Islet precursor cell (in vitro differentiated cells): Measurements from ENCODE around the gene EMILIN1.
A peak's percentile ranks its signal among the peaks of the same experiment; 100 is the strongest.
"Not testable (repeated sequence)": the region's sequence is repeated elsewhere in the genome, so short reads cannot be mapped to it uniquely, and the experiment has no call there.

ENCODE experiments used
- DNase-seq: peaks from one replicate; pipeline ENCODE4 v3.0.0-alpha.2; 2018

Gene EMILIN1

DNA sequence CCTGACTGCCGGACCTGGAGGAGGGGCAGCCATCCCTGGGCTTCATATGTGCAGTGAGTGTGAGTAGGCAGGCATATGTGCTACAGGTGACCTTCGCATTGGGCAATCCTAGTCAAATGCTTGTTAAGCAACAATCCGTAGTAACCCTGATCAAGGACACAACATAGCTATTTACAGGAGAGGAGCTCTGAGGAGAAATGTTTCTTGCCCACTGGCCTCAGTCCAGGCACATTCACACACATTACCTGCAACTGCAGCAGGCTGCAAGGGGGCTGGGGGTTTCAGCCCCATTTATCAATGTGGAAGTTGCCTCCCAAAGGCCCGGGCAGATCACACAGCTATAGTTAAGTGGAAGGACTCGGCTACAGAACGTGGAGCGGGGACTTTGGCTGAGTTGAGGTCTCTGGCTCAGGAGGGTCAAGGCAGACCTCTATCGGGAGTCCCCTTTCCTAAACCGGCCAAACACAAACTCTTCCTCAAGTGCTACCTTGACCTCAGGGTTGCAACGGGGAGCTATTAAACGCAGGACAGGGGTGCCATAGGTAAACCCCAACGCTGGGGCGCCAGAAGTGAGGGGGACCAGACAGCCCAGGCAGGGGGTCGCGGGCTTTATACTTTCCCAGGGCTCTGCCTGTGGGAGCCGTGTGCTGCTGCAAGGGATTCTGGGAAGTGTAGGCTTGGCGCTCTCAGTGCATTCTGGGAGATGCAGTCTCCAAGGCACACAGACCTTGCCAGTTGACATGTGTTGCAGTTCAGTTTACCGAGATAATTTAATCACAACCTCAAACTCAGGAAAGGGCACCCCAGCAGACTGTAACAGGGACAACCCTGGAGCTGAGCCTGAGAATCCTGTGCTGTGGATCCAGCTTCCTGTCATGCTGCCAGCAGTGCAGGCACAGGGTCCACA lies 17.6 kb downstream of the EMILIN1 start:
- DNase-seq, result no peak

DNA sequence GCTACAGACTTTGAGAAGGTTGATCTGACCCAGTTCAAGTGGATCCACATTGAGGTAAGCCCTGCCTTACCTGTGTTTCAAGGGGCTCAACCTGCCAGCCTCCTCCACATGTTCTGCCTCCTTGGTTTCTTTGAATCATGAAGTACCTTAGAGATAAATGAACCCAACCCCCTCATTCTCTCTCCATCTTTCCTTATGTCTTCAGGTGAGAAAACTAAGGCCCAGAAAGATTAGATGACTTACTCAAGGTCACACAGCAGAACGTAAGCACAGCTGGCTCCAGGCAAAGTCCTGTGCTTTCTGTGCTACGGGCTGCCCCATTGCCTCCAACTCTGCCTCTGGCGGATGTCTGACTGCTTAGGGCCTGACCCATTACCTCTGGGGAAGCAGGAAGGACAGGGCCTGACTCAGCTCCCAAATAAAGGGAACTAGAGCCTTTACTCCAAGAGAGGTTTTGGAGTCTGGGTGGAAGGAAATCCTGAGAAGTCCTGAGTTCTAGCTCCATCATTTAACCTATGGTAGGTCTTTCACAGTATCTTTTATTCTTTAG lies 18.4 kb downstream of the EMILIN1 start:
- DNase-seq, result no peak

DNA sequence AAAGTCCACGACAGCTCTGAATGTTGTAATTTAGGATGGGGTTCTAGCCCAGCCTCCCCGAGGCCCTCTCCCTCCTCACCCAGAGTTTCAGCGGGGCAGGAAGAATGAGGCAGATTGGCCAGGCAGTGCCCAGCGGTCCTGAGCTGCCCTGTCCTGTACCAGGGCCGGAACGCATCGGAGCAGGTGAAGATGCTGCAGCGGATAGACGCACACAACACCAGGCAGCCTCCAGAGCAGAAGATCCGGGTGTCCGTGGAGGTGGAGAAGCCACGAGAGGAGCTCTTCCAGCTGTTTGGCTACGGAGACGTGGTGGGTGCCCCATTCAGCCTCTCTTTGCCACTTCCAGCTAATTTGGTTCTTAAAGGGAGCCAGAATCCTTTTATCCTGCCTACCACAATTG lies 18.9 kb downstream of the EMILIN1 start:
- DNase-seq, result no peak

DNA sequence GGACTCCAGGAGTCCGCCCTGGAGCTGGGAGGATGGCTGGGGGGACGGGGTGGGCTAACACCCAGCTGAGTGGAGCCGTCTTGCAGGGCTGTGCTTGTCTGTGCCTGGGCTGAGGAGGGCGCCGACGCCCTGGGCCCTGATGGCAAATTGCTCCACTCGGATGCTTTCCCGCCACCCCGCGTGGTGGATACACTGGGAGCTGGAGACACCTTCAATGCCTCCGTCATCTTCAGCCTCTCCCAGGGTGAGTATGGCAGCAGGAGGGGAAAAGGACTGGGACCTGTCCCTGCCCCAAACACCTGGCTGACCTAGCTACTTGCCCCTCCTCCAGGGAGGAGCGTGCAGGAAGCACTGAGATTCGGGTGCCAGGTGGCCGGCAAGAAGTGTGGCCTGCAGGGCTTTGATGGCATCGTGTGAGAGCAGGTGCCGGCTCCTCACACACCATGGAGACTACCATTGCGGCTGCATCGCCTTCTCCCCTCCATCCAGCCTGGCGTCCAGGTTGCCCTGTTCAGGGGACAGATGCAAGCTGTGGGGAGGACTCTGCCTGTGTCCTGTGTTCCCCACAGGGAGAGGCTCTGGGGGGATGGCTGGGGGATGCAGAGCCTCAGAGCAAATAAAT lies 21.0 kb downstream of the EMILIN1 start:
- no peak for DNase-seq

DNA sequence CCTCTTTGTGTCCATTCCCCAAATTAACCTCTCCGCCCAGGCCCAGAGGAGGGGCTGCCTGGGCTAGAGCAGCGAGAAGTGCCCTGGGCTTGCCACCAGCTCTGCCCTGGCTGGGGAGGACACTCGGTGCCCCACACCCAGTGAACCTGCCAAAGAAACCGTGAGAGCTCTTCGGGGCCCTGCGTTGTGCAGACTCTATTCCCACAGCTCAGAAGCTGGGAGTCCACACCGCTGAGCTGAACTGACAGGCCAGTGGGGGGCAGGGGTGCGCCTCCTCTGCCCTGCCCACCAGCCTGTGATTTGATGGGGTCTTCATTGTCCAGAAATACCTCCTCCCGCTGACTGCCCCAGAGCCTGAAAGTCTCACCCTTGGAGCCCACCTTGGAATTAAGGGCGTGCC lies 21.6 kb downstream of the EMILIN1 start:
- DNase-seq, result no peak

DNA sequence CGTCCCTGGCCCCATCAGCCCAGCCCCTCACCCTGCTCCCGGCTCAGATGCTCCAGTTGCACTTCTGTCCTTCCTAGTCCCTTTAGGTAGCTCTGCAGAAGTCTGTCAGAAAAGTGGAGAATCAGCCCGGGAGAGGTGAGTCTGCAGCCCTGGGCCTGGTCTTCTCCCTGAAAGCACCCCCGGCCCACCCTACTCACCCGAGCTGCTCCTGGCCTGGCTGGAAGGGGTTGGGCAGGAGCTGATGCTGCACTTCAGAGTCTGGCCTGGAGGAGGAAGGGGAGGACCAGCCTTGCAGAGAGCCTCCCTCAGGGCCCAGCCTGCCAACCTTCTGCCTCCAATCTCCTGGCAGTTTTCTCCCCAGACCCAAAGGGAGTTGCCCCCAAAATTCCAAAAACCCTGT lies 23.9 kb downstream of the EMILIN1 start:
- no peak for DNase-seq

DNA sequence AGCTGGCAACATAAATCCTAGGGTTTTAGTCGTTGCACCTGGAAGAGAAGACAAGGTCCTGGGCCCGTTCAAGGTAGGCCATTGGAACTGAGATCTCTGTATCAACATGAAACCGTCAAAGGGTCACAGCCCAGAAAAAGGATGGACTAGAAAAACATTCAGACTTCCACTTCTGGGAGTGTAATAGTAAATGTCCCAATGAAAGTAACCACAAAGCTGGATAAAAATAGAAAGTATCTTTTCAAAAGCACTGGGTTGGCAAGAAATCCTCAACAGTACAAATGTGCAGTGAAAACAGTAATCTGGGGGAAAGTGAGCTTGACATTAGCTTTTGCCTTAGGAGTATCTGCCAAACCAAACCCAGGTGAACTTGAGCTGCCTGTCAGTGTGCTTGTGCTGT lies 27.6 kb downstream of the EMILIN1 start:
- no peak for DNase-seq

DNA sequence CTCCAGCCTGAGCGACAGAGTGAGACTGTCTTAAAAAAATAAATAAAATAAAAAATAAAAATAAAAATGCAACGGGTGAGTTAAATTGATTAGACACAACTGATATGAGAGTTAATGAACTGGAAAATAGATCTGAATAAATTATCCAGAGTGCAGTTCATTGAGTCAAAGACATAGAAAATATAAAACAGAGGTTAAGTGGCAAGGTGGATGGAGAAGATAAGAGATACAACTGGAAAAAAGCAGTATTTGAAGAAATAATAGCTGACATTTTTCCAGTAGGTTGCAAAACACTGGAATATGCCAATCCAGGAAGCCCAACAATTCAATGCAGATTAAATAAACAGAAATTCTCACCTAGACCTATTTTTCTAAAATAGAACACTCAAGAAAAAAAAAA lies 29.8 kb downstream of the EMILIN1 start:
- no peak for DNase-seq

DNA sequence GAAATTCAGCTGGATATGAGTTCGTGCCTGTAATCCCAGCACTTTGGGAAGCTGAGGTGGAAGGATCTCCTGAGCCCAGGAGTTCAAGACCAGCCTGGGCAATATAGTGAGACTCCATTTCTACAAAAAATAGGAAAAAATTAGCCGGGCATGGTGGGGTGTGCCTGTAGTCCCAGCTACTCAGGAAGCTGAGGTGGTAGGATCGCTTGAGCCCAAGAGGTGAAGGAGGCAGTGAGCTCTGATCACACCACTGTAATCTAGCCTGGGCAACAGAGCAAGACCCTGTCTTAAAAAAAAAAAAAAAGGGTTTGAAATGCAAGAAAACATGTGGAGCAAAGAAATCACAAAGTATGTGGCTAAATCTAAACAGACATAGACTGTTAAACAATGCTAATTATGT lies 30.7 kb downstream of the EMILIN1 start:
- no peak for DNase-seq

DNA sequence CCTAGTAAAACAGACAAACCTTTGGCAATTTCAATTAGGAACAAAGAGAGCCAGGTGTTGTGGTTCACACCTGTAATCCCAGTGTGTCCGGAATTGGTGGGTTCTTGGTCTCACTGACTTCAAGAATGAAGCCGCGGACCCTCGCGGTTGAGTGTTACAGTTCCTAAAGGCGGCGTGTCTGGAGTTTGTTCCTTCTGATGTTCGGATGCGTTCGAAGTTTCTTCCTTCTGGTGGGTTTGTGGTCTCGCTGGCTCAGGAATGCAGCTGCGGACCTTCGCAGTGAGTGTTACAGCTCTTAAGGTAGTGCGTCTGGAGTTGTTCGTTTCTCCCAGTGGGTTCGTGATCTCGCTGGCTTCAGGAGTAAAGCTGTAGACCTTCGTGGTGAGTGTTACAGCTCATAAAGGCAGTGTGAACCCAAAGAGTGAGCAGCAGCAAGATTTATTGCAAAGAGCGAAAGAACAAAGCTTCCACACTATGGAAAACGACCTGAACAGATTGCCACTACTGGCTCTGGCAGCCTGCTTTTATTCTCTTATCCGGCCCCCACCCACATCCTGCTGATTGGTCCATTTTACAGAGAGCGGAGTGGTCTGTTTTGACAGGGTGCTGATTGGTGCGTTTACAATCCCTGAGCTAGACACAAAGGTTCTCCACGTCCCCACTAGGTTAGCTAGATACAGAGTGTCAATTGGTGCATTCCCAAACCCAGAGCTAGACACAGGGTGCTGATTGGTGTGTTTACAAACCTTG lies 32.4 kb downstream of the EMILIN1 start:
- DNase-seq, result not testable (repeated sequence)

DNA sequence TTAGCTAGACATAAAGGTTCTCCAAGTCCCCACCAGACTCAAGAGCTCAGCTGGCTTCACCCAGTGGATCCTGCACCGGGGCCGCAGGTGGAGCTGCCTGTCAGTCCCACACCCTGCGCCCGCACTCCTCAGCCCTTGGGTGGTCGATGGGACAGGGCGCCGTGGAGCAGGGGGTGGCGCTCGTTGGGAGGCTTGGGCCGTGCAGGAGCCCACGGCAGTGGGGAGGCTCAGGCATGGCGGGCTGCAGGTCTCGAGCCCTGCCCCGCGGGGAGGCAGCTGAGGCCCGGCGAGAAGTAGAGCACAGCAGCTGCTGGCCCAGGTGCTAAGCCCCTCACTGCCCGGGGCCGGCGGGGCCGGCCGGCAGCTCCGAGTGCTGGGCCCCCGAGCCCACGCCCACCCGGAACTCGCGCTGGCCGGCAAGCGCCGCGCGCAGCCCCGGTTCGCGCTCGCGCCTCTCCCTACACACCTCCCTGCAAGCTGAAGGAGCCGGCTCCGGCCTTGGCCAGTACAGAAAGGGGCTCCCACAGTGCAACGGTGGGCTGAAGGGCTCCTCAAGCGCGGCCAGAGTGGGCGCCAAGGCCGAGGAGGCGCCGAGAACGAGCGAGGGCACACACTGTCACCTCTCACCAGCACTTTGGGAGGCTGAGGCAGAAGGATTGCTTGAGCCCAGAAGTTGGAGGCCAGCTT lies 33.1 kb downstream of the EMILIN1 start:
- not testable (repeated sequence) for DNase-seq

DNA sequence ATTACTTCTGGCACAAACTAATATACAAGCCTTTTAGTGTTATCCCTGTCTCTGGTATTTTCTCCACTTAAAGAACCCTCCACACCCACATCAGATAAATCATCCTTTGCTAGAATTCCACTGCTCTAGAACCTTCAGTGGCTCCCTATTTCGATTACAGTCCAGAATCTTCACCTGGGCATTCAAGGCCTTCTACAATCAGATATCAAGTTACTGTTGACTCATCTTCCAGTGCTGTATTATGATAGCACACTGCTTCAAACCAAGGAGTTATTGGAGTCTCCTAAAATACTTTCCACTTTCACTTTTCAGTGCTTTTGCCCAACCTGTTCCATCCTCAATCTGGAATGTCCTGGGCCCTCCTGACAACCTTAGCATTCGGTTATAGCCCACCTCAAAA lies 37.1 kb downstream of the EMILIN1 start:
- no peak for DNase-seq

DNA sequence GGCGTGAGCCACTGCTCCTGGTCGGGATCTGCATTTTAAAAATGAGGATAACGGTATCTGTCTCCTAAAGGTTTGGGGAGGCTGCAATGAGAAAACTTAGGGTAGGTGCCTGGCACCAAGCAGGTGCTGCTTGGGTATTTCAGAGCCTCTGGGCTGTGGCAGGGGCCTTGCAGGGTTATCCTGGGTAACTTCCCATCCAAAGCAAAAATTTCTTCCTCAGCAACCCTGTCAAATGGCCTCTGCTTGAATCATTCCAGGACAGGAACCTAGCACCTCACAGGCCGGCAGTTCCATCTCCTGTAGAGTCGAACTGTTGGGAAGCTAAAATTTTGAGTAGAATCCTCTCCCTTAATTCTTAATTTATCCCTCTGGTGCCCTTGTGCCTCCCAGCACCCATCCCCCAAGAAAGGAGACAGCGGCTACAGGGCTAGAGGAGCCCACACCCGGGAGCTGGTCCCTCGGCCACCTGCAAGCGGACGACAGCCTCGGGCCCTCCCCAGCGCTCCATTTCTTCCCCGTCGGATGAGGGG lies 39.6 kb downstream of the EMILIN1 start:
- no peak for DNase-seq

DNA sequence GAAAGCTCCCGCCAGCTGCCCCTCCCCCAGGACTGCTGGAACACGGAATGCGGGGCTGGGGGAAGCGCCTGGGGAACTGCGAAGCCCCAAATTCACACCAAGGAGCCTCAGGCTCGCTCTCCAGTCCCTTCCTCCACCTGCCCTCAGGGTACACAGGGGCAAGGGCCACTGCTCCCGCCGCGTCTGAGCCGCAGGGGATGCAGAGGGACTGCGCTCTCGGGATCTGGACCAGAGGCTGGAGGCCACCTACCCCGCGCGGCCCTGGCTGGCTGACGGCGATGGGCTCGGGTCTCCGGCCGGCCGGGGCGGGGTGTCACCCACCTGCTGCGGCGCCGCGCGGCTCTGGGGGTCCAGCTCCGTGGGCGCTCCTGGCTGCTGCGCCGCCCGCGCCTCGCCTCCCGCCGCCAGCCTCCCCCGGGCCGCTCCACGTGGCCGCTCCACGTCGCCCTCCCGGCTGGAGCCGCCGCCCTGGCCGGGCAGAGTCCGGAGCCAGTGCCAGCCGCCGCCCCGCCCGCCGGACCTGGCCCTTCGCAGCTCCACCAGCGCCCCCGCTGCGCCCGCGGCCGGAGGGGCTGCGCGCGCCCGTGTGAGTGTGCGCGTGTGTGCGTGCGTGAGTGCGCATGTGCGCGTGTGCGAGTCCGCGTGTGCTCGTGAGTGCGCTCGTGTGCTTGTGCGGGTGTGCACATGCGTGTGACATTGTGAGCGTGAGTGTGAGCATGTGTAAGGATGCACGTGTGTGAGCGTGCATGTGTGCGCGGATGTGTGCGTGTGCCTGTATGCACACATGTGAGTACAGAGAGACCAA lies 40.3 kb downstream of the EMILIN1 start, which contains the start of gene CGREF1:
TSS of gene CGREF1 (minus strand) at position 604 of the 805 bp plus-strand sequence. CDS start 14,762 bp downstream, outside the sequence.
- no peak for DNase-seq

DNA sequence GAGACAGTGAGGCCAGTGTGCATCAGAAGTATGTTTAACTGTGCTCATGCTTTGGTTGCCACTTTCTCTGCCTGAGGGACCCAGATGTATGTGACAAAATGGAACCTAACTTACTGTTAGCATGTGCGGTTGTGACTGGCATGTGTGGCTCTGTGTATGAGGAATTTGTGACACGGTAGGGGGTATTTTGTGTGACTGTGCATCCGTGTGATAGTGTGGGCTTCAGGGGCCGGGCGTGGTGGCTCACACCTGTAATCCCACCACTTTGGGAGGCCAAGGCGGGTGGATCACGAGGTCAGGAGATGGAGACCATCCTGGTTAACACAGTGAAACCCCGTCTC lies 40.9 kb downstream of the EMILIN1 start:
- DNase-seq, result not testable (repeated sequence)

DNA sequence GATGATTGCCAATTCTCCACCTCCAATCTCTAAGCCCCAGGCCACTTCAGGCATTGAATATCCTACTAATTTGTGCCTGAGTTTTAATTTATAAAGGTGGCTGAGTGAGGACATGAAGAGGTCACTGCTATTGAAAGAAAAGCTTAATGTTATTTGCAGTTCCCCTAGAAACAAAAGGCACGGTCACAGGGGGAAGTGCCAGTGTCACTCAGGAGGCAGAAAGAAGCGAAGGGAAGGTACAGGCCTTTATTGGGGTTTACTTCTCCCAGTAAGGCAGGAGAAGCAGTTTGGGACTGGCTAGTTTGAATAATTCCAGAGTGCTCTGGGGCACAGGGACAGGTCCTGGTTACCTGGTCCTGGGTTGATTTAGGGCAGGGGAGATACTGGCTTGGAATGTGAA lies 43.5 kb downstream of the EMILIN1 start:
- DNase-seq, result no peak

DNA sequence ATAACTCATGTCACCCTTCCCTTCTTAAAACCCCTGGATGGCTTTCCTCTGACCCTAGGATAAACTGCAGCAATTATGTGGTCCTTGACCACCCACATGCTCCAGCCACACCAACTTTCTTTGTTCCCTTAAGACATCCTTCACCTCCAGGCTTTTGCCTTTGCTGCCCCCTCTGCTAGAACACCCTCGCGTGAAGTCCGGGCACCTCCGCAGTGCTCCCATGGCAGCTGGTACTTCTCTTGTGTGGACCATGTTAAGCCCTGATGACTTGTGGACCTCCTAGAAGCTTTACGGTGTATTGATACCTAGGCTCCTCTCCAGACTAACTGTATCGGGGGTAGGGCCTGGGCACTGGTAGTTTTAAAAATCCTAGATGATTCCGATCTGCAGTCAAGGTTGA lies 44.4 kb downstream of the EMILIN1 start:
- DNase-seq, result no peak

DNA sequence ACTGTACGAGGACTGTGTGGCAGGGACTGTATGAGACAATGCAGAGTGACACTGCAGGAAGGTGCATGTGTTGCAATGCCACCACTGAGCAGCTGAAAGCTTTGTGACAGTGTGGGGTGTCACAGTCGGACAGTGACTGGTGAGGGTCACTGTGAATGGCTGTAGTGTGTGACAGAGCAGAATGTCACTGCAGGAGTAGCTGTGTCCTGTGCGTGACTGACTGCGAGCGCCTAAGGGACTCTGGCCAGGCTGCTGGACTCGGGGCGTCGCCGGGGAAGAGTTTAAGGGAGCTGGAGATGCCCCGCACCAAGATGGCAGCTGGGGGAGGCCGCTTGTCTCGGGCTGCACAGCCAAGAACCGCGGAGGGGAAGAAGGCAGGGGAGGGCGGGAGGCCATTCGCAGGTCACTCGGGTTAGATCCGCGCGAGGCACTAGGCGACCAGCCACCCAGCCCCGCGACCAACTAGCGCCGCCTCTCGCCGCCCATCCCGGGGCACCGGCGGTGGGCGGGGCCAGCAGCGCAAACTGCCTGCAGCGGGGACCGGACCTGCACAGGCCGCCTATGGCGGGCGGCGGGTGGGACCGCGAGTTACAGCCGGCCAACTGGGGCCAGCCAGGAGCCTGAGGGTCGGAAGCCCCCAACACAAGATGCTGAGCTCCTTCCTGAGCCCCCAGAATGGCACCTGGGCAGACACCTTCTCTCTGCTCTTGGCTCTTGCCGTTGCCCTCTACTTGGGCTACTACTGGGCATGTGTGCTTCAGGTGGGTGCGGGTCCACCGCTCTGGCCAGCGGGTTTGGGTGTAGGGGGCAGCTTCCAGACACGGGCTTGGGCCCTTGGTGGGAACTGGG lies 45.1 kb downstream of the EMILIN1 start, which contains the start of gene ABHD1:
TSS of gene ABHD1 (plus strand) at position 514 of the 849 bp plus-strand sequence. CDS start at position 648, 134 bp downstream.
- DNase-seq, result peak; percentile 74

DNA sequence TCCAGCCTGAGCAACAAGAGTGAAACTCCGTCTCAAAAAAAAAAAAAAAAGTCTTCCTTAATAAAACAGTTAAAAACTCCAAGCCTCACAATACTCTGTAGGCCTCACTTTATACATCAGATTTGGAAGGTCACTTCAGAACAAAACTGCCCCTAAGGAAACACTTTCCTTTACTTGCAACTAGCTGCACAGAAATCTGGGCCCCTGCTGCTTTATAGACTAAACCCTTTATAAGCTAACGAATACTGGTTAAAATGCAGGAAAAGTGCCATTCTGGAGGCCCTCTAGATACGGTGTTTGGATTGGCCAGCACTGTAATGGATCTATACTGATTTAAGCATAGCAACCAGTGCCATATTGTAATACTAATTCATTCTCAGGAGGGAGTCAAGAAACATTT lies 46.7 kb downstream of the EMILIN1 start:
- DNase-seq, result no peak

DNA sequence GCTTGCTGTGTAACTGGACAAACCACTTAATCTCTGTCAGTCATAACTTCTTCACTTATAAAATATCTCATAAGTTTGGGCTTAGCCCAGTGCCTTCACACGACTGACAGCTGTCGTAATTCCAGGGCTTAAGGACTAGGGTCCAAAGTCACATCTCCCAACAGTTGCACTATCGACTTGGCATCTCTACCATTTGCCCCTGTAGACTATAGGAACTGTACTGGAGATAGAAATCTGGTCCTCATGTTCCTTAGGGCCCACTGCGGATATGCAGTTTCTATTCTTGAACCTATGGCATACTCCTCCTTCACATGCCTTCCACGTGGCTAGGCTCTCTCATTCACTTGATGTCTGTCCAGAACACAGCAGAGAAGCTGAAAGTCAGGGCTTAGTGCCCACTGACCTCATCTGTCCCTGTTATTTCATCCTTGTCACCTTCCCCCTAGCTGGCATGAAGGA lies 47.9 kb downstream of the EMILIN1 start:
- no peak for DNase-seq
